ENCODE data around the gene IMMP2L. TPM values are rescaled to one million over a fixed set of nuclear protein-coding genes. Genes with fewer than 3 reads are reported as not detected.

Gene IMMP2L
- total RNA-seq, 4 donors from 2014 or later = 8.3 to 19.2 (median 17.8) TPM

- Histone ChIP-seq H3K9me3 (no peaks in the 10 kb centered on the region), H3K27ac (no peak overlapping the region), H3K4me3 (no peak overlapping the region), H3K4me1 (peaks cover 5 to 15% of the 10 kb centered on the region in 2 donors), H3K27me3 (no peaks in the 10 kb centered on the region), H3K36me3 (no peaks in the 10 kb centered on the region)
- ATAC-seq (no peak), DNase-seq (no peak)
- TF ChIP-seq POLR2A (IDR thresholded peaks at IDR 0.05) (no peak), CTCF (IDR thresholded peaks at IDR 0.05 in 4 of 5, conservative IDR thresholded peaks at IDR 0.05 in 1 of 5) (no peak)
- intact Hi-C loops (cut with DNase I; ENCODE audit: low total_unique reads) = no loop called here
- in situ Hi-C loops (cut with MboI; ENCODE audit: low sequenced_read_pairs in 4 of 4) = no loop called here
Observed at GRCh38 chr7:111363099-111363498, 199.2 kb downstream of the IMMP2L start.

- Histone ChIP-seq H3K4me1 (peaks cover 5 to 18% of the 10 kb centered on the region in 2 donors), H3K36me3 (no peaks in the 10 kb centered on the region), H3K27me3 (no peaks in the 10 kb centered on the region), H3K27ac (no peak overlapping the region), H3K9me3 (no peaks in the 10 kb centered on the region), H3K4me3 (no peak overlapping the region)
- ATAC-seq (no peak), DNase-seq (no peak)
- intact Hi-C loops (cut with DNase I; ENCODE audit: low total_unique reads) = no loop called here
- TF ChIP-seq POLR2A (IDR thresholded peaks at IDR 0.05) (no peak), CTCF (IDR thresholded peaks at IDR 0.05 in 4 of 5, conservative IDR thresholded peaks at IDR 0.05 in 1 of 5) (no peak)
- in situ Hi-C loops (cut with MboI; ENCODE audit: low sequenced_read_pairs in 4 of 4) = no loop called here
Observed at GRCh38 chr7:111362506-111363054, 199.7 kb downstream of the IMMP2L start.

DNA sequence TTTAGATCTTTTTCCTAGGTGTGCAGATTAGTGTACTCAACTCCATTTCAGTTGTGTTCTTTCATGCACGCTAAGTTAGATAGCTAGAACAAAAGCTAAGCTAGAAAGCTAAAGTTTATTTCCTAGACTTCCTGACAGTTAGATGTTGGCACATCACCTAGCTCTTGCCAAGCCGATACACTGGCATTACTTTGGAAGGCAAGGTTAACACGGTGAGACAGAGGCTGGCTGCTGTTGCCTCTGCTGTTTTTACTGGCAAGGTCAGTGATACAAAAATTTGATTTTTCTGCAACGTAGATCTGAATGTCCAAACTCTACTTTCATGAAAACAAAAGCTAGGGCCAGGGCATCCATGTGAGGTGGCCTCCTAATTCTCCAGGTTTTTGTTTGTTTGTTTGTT is 203.4 kb downstream of the IMMP2L start:
- no peak overlapping the region for H3K4me3 ChIP-seq
- DNase-seq = no peak
- in situ Hi-C loops (cut with MboI; ENCODE audit: low sequenced_read_pairs in 4 of 4) = no loop called here
- H3K9me3 ChIP-seq = no peaks in the 10 kb centered on the region
- H3K27ac ChIP-seq = no peak overlapping the region
- no peaks in the 10 kb centered on the region for H3K27me3 ChIP-seq
- TF ChIP-seq POLR2A (IDR thresholded peaks at IDR 0.05) = no peak
- intact Hi-C loops (cut with DNase I; ENCODE audit: low total_unique reads) = no loop called here
- no peaks in the 10 kb centered on the region for H3K36me3 ChIP-seq
- peaks cover 11 to 18% of the 10 kb centered on the region in 2 donors for H3K4me1 ChIP-seq
- no peak for ATAC-seq

- Histone ChIP-seq H3K4me1 (peaks cover 6 to 13% of the 10 kb centered on the region in 2 donors), H3K9me3 (no peaks in the 10 kb centered on the region), H3K27me3 (no peaks in the 10 kb centered on the region), H3K27ac (no peak overlapping the region), H3K4me3 (no peak overlapping the region), H3K36me3 (no peaks in the 10 kb centered on the region)
- in situ Hi-C loops (cut with MboI; ENCODE audit: low sequenced_read_pairs in 4 of 4) (no loop called here), intact Hi-C loops (cut with DNase I; ENCODE audit: low total_unique reads) (no loop called here)
- ATAC-seq = no peak
- no peak for DNase-seq
- no peak for TF ChIP-seq POLR2A (IDR thresholded peaks at IDR 0.05)
- TF ChIP-seq CTCF (IDR thresholded peaks at IDR 0.05 in 4 of 5, conservative IDR thresholded peaks at IDR 0.05 in 1 of 5) = no peak
Observed at GRCh38 chr7:111357691-111358090, 204.6 kb downstream of the IMMP2L start.

DNA sequence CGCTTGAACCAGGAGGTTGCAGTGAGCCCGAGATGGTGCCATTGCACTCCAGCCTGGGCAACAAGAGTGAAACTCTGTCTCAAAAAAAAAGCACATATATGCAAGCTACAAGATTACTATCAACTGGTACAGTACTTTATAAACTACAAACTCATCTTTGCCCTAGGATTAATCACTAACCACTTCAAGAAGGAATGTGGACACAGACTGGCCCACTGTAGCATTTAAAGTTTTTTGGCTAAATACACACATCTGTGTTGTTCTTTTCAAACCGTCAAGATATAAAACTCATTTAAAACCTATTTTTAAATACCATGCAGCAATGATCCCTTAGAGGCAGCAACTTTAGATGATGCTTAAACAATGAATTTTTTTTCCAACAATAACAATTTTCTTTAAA is 205.4 kb downstream of the IMMP2L start:
- Histone ChIP-seq H3K27me3 (no peaks in the 10 kb centered on the region), H3K4me1 (peaks cover 6 to 13% of the 10 kb centered on the region in 2 donors), H3K36me3 (no peaks in the 10 kb centered on the region), H3K27ac (no peak overlapping the region), H3K9me3 (no peaks in the 10 kb centered on the region), H3K4me3 (no peak overlapping the region)
- no peak for ATAC-seq
- in situ Hi-C loops (cut with MboI; ENCODE audit: low sequenced_read_pairs in 4 of 4) (no loop called here), intact Hi-C loops (cut with DNase I; ENCODE audit: low total_unique reads) (no loop called here)
- TF ChIP-seq POLR2A (IDR thresholded peaks at IDR 0.05) (no peak), CTCF (IDR thresholded peaks at IDR 0.05 in 4 of 5, conservative IDR thresholded peaks at IDR 0.05 in 1 of 5) (no peak)
- DNase-seq = no peak

Measured in gastrocnemius medialis (tissue), 4 donors.